ENCODE measurements around the gene PTGES.
"Not testable (repeated sequence)": the region's sequence is repeated elsewhere in the genome, so short reads cannot be mapped to it uniquely, and the experiment has no call there.

PTGES gene

GRCh38 chr9:129752900-129753729, at the start of gene PTGES:
Gene PTGES (minus strand): TSS chr9:129753042. CDS start chr9:129753012, 30 bp downstream.
- Histone ChIP-seq H3K36me3 (ENCODE audit: control insufficient read depth in 1 of 2, insufficient read depth in 2 of 2, low read length in 2 of 2) (no peaks in the 10 kb centered on the region), H3K4me1 (ENCODE audit: control insufficient read depth in 1 of 2, insufficient read depth in 2 of 2, low read length in 2 of 2) (peaks cover 0 to 12% of the 10 kb centered on the region in 2 donors), H3K4me3 (ENCODE audit: low read depth in 1 of 2, low read length in 2 of 2) (peak within 1 kb of the TSS; percentile 34 to 60), H3K27ac (ENCODE audit: low read depth, low read length) (no peak within 1 kb of the TSS), H3K27me3 (ENCODE audit: control insufficient read depth in 1 of 2, insufficient read depth in 2 of 2, low read length in 2 of 2) (peaks cover 10 to 15% of the 10 kb centered on the region in 2 donors), H3K9ac (ENCODE audit: low read depth in 1 of 2, low read length in 2 of 2) (peak within 1 kb of the TSS in 1 of 2 donors; percentile 25), H3K9me3 (ENCODE audit: control insufficient read depth in 1 of 2, low read length in 2 of 2) (no peaks in the 10 kb centered on the region)

- Histone ChIP-seq H3K9ac (ENCODE audit: low read depth in 1 of 2, low read length in 2 of 2) (no peak overlapping the region), H3K36me3 (ENCODE audit: control insufficient read depth in 1 of 2, insufficient read depth in 2 of 2, low read length in 2 of 2) (peaks cover 0 to 6% of the 10 kb centered on the region in 2 donors), H3K4me1 (ENCODE audit: control insufficient read depth in 1 of 2, insufficient read depth in 2 of 2, low read length in 2 of 2) (peaks cover 8 to 12% of the 10 kb centered on the region in 2 donors), H3K9me3 (ENCODE audit: control insufficient read depth in 1 of 2, low read length in 2 of 2) (no peaks in the 10 kb centered on the region), H3K27ac (ENCODE audit: low read depth, low read length) (no peak overlapping the region), H3K27me3 (ENCODE audit: control insufficient read depth in 1 of 2, insufficient read depth in 2 of 2, low read length in 2 of 2) (no peaks in the 10 kb centered on the region), H3K4me3 (ENCODE audit: low read depth in 1 of 2, low read length in 2 of 2) (no peak overlapping the region)
Observed at GRCh38 chr9:129801504-129801903, 48.7 kb upstream of the PTGES start.

GRCh38 chr9:129798973-129799372, 46.1 kb upstream of the PTGES start:
- Histone ChIP-seq H3K36me3 (ENCODE audit: control insufficient read depth in 1 of 2, insufficient read depth in 2 of 2, low read length in 2 of 2) (no peaks in the 10 kb centered on the region), H3K27me3 (ENCODE audit: control insufficient read depth in 1 of 2, insufficient read depth in 2 of 2, low read length in 2 of 2) (no peaks in the 10 kb centered on the region), H3K4me1 (ENCODE audit: control insufficient read depth in 1 of 2, insufficient read depth in 2 of 2, low read length in 2 of 2) (peaks cover 4% of the 10 kb centered on the region in 2 donors), H3K4me3 (ENCODE audit: low read depth in 1 of 2, low read length in 2 of 2) (no peak overlapping the region), H3K9me3 (ENCODE audit: control insufficient read depth in 1 of 2, low read length in 2 of 2) (no peaks in the 10 kb centered on the region), H3K27ac (ENCODE audit: low read depth, low read length) (no peak overlapping the region), H3K9ac (ENCODE audit: low read depth in 1 of 2, low read length in 2 of 2) (no peak overlapping the region)

- not testable (repeated sequence) for H3K27me3 ChIP-seq (ENCODE audit: control insufficient read depth in 1 of 2, insufficient read depth in 2 of 2, low read length in 2 of 2); H3K9ac ChIP-seq (ENCODE audit: low read depth in 1 of 2, low read length in 2 of 2); H3K9me3 ChIP-seq (ENCODE audit: control insufficient read depth in 1 of 2, low read length in 2 of 2); H3K4me3 ChIP-seq (ENCODE audit: low read depth in 1 of 2, low read length in 2 of 2); H3K4me1 ChIP-seq (ENCODE audit: control insufficient read depth in 1 of 2, insufficient read depth in 2 of 2, low read length in 2 of 2); H3K27ac ChIP-seq (ENCODE audit: low read depth, low read length); H3K36me3 ChIP-seq (ENCODE audit: control insufficient read depth in 1 of 2, insufficient read depth in 2 of 2, low read length in 2 of 2)
Observed at GRCh38 chr9:129796029-129796428, 43.2 kb upstream of the PTGES start.

- H3K9ac ChIP-seq (ENCODE audit: low read depth in 1 of 2, low read length in 2 of 2): no peak overlapping the region
- no peak overlapping the region for H3K27ac ChIP-seq (ENCODE audit: low read depth, low read length)
- no peaks in the 10 kb centered on the region for H3K9me3 ChIP-seq (ENCODE audit: control insufficient read depth in 1 of 2, low read length in 2 of 2)
- H3K36me3 ChIP-seq (ENCODE audit: control insufficient read depth in 1 of 2, insufficient read depth in 2 of 2, low read length in 2 of 2): no peaks in the 10 kb centered on the region
- no peaks in the 10 kb centered on the region for H3K27me3 ChIP-seq (ENCODE audit: control insufficient read depth in 1 of 2, insufficient read depth in 2 of 2, low read length in 2 of 2)
- no peak overlapping the region for H3K4me3 ChIP-seq (ENCODE audit: low read depth in 1 of 2, low read length in 2 of 2)
- no peaks in the 10 kb centered on the region for H3K4me1 ChIP-seq (ENCODE audit: control insufficient read depth in 1 of 2, insufficient read depth in 2 of 2, low read length in 2 of 2)
Observed at GRCh38 chr9:129794549-129794948, 41.7 kb upstream of the PTGES start.

- Histone ChIP-seq H3K4me3 (ENCODE audit: low read depth in 1 of 2, low read length in 2 of 2) (no peak overlapping the region), H3K4me1 (ENCODE audit: control insufficient read depth in 1 of 2, insufficient read depth in 2 of 2, low read length in 2 of 2) (no peaks in the 10 kb centered on the region), H3K9ac (ENCODE audit: low read depth in 1 of 2, low read length in 2 of 2) (no peak overlapping the region), H3K9me3 (ENCODE audit: control insufficient read depth in 1 of 2, low read length in 2 of 2) (no peaks in the 10 kb centered on the region), H3K27me3 (ENCODE audit: control insufficient read depth in 1 of 2, insufficient read depth in 2 of 2, low read length in 2 of 2) (peaks cover 4 to 8% of the 10 kb centered on the region in 2 donors), H3K27ac (ENCODE audit: low read depth, low read length) (no peak overlapping the region), H3K36me3 (ENCODE audit: control insufficient read depth in 1 of 2, insufficient read depth in 2 of 2, low read length in 2 of 2) (no peaks in the 10 kb centered on the region)
Observed at GRCh38 chr9:129786481-129786880, 33.6 kb upstream of the PTGES start.

GRCh38 chr9:129785866-129786265, 33.0 kb upstream of the PTGES start:
- Histone ChIP-seq H3K27ac (ENCODE audit: low read depth, low read length) (no peak overlapping the region), H3K4me3 (ENCODE audit: low read depth in 1 of 2, low read length in 2 of 2) (no peak overlapping the region), H3K27me3 (ENCODE audit: control insufficient read depth in 1 of 2, insufficient read depth in 2 of 2, low read length in 2 of 2) (peaks cover 4 to 8% of the 10 kb centered on the region in 2 donors), H3K4me1 (ENCODE audit: control insufficient read depth in 1 of 2, insufficient read depth in 2 of 2, low read length in 2 of 2) (no peaks in the 10 kb centered on the region), H3K9ac (ENCODE audit: low read depth in 1 of 2, low read length in 2 of 2) (no peak overlapping the region), H3K36me3 (ENCODE audit: control insufficient read depth in 1 of 2, insufficient read depth in 2 of 2, low read length in 2 of 2) (no peaks in the 10 kb centered on the region), H3K9me3 (ENCODE audit: control insufficient read depth in 1 of 2, low read length in 2 of 2) (no peaks in the 10 kb centered on the region)

- not testable (repeated sequence) for H3K27ac ChIP-seq (ENCODE audit: low read depth, low read length); H3K4me3 ChIP-seq (ENCODE audit: low read depth in 1 of 2, low read length in 2 of 2); H3K9me3 ChIP-seq (ENCODE audit: control insufficient read depth in 1 of 2, low read length in 2 of 2); H3K9ac ChIP-seq (ENCODE audit: low read depth in 1 of 2, low read length in 2 of 2); H3K4me1 ChIP-seq (ENCODE audit: control insufficient read depth in 1 of 2, insufficient read depth in 2 of 2, low read length in 2 of 2); H3K27me3 ChIP-seq (ENCODE audit: control insufficient read depth in 1 of 2, insufficient read depth in 2 of 2, low read length in 2 of 2); H3K36me3 ChIP-seq (ENCODE audit: control insufficient read depth in 1 of 2, insufficient read depth in 2 of 2, low read length in 2 of 2)
Observed at GRCh38 chr9:129784970-129785369, 32.1 kb upstream of the PTGES start.

GRCh38 chr9:129783516-129784361, 30.9 kb upstream of the PTGES start:
- H3K36me3 ChIP-seq (ENCODE audit: control insufficient read depth in 1 of 2, insufficient read depth in 2 of 2, low read length in 2 of 2): no peaks in the 10 kb centered on the region
- H3K9me3 ChIP-seq (ENCODE audit: control insufficient read depth in 1 of 2, low read length in 2 of 2): no peaks in the 10 kb centered on the region
- no peak overlapping the region for H3K9ac ChIP-seq (ENCODE audit: low read depth in 1 of 2, low read length in 2 of 2)
- peaks cover 4 to 8% of the 10 kb centered on the region in 2 donors for H3K27me3 ChIP-seq (ENCODE audit: control insufficient read depth in 1 of 2, insufficient read depth in 2 of 2, low read length in 2 of 2)
- H3K4me3 ChIP-seq (ENCODE audit: low read depth in 1 of 2, low read length in 2 of 2): no peak overlapping the region
- H3K4me1 ChIP-seq (ENCODE audit: control insufficient read depth in 1 of 2, insufficient read depth in 2 of 2, low read length in 2 of 2): no peaks in the 10 kb centered on the region
- no peak overlapping the region for H3K27ac ChIP-seq (ENCODE audit: low read depth, low read length)

- H3K4me1 ChIP-seq (ENCODE audit: control insufficient read depth in 1 of 2, insufficient read depth in 2 of 2, low read length in 2 of 2): peaks cover 0 to 9% of the 10 kb centered on the region in 2 donors
- no peaks in the 10 kb centered on the region for H3K9me3 ChIP-seq (ENCODE audit: control insufficient read depth in 1 of 2, low read length in 2 of 2)
- H3K4me3 ChIP-seq (ENCODE audit: low read depth in 1 of 2, low read length in 2 of 2): no peak overlapping the region
- H3K9ac ChIP-seq (ENCODE audit: low read depth in 1 of 2, low read length in 2 of 2): no peak overlapping the region
- peaks cover 0 to 5% of the 10 kb centered on the region in 2 donors for H3K27me3 ChIP-seq (ENCODE audit: control insufficient read depth in 1 of 2, insufficient read depth in 2 of 2, low read length in 2 of 2)
- H3K36me3 ChIP-seq (ENCODE audit: control insufficient read depth in 1 of 2, insufficient read depth in 2 of 2, low read length in 2 of 2): no peaks in the 10 kb centered on the region
- H3K27ac ChIP-seq (ENCODE audit: low read depth, low read length): no peak overlapping the region
Observed at GRCh38 chr9:129781981-129782380, 29.1 kb upstream of the PTGES start.
